ENCODE measurements around the gene CXCR4.

DNA sequence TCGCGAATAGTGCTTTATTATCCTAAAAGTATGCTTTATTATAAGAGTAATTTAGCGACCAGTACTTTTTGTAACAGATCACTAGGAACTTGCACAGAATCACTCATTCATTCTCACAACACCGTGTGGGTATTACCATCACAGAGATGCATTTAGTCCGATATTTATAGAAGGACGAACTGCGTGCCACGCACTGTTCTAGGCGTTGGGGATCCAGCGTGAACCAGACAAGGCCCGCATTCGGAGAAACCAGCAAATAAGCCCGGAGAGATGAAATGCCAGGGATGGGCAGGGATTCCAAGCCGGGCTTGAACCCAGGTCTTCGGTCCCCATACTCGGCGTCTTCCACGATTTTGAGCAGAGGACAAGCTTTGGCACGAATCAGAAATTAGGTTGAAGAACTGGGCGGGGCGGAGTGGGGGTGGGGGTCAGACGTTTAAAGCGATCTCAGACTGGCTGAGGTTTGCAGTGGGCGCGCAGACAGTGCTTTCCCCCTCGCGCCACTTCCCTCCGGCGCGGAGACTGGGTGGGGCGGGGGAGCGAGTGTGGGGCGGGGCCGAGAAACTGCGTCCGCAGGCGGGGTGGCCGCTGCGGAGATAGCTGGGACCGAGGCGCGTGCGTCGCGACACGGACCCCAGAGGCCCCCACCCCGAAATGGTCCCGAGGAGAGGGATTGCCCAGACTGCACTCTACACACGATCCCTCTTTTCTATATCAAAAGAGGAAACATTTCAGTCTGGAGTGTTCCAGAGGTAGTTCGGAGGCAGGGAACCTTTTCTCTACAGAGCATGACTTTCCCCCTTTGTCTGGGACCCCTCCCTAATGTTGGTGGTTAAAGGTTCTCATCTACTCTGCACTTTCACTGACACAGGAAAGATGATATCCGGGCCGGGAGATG is 1.1 kb upstream of the CXCR4 start:
- TF ChIP-seq, protein P1, sequence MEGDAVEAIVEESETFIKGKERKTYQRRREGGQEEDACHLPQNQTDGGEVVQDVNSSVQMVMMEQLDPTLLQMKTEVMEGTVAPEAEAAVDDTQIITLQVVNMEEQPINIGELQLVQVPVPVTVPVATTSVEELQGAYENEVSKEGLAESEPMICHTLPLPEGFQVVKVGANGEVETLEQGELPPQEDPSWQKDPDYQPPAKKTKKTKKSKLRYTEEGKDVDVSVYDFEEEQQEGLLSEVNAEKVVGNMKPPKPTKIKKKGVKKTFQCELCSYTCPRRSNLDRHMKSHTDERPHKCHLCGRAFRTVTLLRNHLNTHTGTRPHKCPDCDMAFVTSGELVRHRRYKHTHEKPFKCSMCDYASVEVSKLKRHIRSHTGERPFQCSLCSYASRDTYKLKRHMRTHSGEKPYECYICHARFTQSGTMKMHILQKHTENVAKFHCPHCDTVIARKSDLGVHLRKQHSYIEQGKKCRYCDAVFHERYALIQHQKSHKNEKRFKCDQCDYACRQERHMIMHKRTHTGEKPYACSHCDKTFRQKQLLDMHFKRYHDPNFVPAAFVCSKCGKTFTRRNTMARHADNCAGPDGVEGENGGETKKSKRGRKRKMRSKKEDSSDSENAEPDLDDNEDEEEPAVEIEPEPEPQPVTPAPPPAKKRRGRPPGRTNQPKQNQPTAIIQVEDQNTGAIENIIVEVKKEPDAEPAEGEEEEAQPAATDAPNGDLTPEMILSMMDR (IDR thresholded peaks at IDR 0.05; ENCODE audit: low read length): no peak
- TF ChIP-seq EZH2 (IDR thresholded peaks at IDR 0.05; ENCODE audit: borderline replicate concordance, low read length): no peak
